HG02943 (cell line): ENCODE data around the gene SLC11A2.
"Not testable (repeated sequence)": the region's sequence is repeated elsewhere in the genome, so short reads cannot be mapped to it uniquely, and the experiment has no call there.

Source experiments
- ATAC-seq: cut with Tn5 transposase; IDR thresholded peaks from one replicate; pipeline ENCODE4 v1.9.1; 2021; ENCODE audit warnings: mild to moderate bottlenecking, low read depth, moderate library complexity; ENCODE audit not compliant: unreplicated experiment

The SLC11A2 gene

GRCh38 chr12:50991291-50991690, 34.9 kb downstream of the SLC11A2 start:
- ATAC-seq: no peak

GRCh38 chr12:50990791-50991190, 35.4 kb downstream of the SLC11A2 start:
- no peak for ATAC-seq

- ATAC-seq: no peak
These were observed 35.9 kb downstream of the SLC11A2 start for GRCh38 chr12:50990147-50990727.

GRCh38 chr12:50988871-50989270, 37.3 kb downstream of the SLC11A2 start:
- ATAC-seq: no peak

- no peak for ATAC-seq
These were observed 38.1 kb downstream of the SLC11A2 start for GRCh38 chr12:50988051-50988450.

GRCh38 chr12:50986966-50987737, 39.0 kb downstream of the SLC11A2 start:
- no peak for ATAC-seq

GRCh38 chr12:50985322-50985721, 40.9 kb downstream of the SLC11A2 start:
- no peak for ATAC-seq

- no peak for ATAC-seq
These were observed 41.4 kb downstream of the SLC11A2 start for GRCh38 chr12:50984586-50985298.

GRCh38 chr12:50981319-50982239, 44.6 kb downstream of the SLC11A2 start:
- no peak for ATAC-seq

- ATAC-seq: no peak
These were observed 45.6 kb downstream of the SLC11A2 start for GRCh38 chr12:50980545-50980944.

- ATAC-seq: no peak
These were observed 46.7 kb downstream of the SLC11A2 start for GRCh38 chr12:50979369-50980052.

- ATAC-seq: no peak
These were observed 54.2 kb downstream of the SLC11A2 start for GRCh38 chr12:50971946-50972345.

- no peak for ATAC-seq
These were observed 61.8 kb downstream of the SLC11A2 start for GRCh38 chr12:50964432-50964831.

- ATAC-seq: no peak
These were observed 64.5 kb downstream of the SLC11A2 start for GRCh38 chr12:50961708-50962107.

- ATAC-seq: no peak
These were observed 66.1 kb downstream of the SLC11A2 start for GRCh38 chr12:50960130-50960529.

GRCh38 chr12:50955697-50956096, 70.5 kb downstream of the SLC11A2 start:
- ATAC-seq: no peak

GRCh38 chr12:50955288-50955687, 70.9 kb downstream of the SLC11A2 start:
- ATAC-seq: no peak

- not testable (repeated sequence) for ATAC-seq
These were observed 71.4 kb downstream of the SLC11A2 start for GRCh38 chr12:50954789-50955188.

- no peak for ATAC-seq
These were observed 73.1 kb downstream of the SLC11A2 start for GRCh38 chr12:50953047-50953446.

GRCh38 chr12:50952510-50952909, 73.7 kb downstream of the SLC11A2 start, which contains the start of gene HIGD1C:
Gene HIGD1C (plus strand): TSS chr12:50952544. CDS start chr12:50953999, 1,455 bp downstream.
- ATAC-seq: no peak
